Epithelial cell of proximal tubule (primary cell): ENCODE measurements around the gene COA8. TPM values are rescaled to one million over a fixed set of nuclear protein-coding genes. Genes with fewer than 3 reads are reported as not detected.

ENCODE experiments used
- DNase-seq: peaks from one replicate; pipeline ENCODE4 v3.0.0-alpha.2; 2011; ENCODE audit warnings: low read depth
- H3K4me3 ChIP-seq: 2 replicates; pipeline ENCODE4 v1.5.1; 2011; ENCODE audit warnings: low read depth, mild to moderate bottlenecking, low read length
- total RNA-seq: library from RNA; depleted of rRNA; stranded (reverse); fragments of >200 nt; gene quantifications from 2 replicates; pipeline ENCODE4 v1.2.3, GENCODE V29; 2015
- TF ChIP-seq, protein P1 (sequence below): conservative IDR thresholded peaks from 2 replicates; pipeline ENCODE4 v1.5.1; 2012; ENCODE audit warnings: low read depth, mild to moderate bottlenecking, low read length

The COA8 gene
- total RNA-seq, 1 donor from 2014 or later, result 29.0 TPM

- TF ChIP-seq, protein P1, sequence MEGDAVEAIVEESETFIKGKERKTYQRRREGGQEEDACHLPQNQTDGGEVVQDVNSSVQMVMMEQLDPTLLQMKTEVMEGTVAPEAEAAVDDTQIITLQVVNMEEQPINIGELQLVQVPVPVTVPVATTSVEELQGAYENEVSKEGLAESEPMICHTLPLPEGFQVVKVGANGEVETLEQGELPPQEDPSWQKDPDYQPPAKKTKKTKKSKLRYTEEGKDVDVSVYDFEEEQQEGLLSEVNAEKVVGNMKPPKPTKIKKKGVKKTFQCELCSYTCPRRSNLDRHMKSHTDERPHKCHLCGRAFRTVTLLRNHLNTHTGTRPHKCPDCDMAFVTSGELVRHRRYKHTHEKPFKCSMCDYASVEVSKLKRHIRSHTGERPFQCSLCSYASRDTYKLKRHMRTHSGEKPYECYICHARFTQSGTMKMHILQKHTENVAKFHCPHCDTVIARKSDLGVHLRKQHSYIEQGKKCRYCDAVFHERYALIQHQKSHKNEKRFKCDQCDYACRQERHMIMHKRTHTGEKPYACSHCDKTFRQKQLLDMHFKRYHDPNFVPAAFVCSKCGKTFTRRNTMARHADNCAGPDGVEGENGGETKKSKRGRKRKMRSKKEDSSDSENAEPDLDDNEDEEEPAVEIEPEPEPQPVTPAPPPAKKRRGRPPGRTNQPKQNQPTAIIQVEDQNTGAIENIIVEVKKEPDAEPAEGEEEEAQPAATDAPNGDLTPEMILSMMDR, result no peak
- DNase-seq, result peak; percentile 71
- H3K4me3 ChIP-seq, result no peak overlapping the region
These were observed 13.7 kb downstream of the COA8 start for GRCh38 chr14:103576371-103577024.

DNA sequence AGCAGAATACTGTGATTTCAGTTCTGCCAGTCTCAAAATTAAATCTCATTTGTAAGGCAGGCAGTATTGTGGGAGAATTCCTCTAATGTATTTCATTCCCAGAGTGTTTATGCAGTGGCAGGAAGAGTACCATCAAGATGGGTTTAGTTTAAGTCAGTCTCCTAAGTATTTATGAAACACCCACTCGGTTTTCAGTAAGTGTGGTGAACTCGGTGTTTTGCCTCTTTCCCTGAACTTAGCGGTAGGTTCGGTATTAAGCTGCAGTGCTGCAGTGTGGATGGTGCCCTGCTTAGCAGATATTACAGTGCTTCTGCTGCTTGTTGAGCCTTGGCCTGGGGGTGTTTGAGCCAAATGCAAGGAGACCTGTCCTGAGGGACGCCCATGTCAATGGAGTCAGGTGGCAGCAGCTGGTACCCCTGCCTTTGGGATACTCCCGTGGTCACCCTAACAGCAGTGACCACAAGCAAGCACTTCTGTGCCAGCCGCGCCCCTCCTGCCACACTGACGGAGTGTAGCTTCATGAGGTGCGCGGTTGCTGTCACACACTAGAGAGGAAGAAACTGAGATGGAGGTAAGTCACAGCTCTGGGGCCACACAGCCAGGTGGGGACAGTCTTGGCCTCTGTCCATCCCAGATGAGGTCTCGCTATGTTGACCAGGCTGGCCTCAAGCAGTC is 15.8 kb downstream of the COA8 start:
- DNase-seq, result no peak
- no peak overlapping the region for H3K4me3 ChIP-seq
- TF ChIP-seq, protein P1, result no peak

DNA sequence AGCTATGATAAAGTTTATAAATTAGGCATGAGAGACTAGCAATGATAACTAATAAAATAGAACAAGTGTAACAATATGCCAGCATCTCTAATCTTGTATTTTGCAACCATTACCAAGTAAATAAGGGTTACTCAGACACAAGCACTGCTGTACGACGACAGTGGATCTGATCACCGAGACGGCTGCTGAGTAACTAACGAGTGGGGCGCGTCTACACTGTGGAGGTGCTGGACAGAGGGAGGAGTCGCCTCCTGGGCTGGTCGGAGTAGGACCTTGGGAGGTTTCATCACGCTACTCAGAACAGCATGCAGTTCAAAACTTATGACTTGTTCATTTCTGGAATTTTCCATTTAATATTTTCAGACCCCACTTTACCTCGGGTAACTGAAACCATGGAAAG is 18.4 kb downstream of the COA8 start:
- TF ChIP-seq, protein P1, result no peak
- DNase-seq, result no peak
- H3K4me3 ChIP-seq, result no peak overlapping the region

DNA sequence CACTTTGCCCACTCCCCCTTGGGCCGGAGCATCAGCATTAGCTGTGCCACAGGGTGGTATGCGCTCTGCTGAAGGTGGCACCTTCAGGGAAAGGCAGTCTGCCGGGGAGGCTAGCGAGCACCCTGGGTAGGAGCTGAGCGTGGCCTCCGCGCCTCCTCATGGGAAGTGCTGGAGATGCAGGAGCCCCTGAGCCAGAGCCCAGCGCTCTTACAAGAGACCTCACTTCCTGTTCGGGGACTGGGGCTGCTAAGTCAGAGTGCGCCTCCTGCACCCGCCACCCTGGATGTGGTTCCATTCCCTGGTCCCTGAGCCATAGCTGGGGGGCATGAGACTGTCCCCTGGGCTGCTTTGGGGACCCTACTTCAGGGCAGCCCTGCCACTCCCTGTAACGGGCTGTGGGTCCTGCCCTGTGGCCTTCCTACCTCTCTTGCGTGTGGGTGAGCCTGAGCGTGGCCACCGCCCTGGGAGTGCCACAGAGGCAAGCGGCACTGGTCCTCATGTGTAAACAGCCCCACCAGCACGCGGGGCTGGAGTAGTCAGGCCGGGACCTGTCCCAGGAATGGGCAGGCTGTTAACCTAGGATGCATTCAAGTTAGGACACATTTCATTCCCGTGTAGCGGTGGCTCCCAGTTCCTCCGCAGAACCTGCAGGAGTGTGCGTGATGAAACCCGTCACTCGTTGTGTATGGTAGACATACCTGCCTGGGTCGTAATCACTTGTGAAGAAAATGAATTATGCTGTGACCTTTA is 19.4 kb downstream of the COA8 start:
- H3K4me3 ChIP-seq, result no peak overlapping the region
- TF ChIP-seq, protein P1, result no peak
- no peak for DNase-seq

DNA sequence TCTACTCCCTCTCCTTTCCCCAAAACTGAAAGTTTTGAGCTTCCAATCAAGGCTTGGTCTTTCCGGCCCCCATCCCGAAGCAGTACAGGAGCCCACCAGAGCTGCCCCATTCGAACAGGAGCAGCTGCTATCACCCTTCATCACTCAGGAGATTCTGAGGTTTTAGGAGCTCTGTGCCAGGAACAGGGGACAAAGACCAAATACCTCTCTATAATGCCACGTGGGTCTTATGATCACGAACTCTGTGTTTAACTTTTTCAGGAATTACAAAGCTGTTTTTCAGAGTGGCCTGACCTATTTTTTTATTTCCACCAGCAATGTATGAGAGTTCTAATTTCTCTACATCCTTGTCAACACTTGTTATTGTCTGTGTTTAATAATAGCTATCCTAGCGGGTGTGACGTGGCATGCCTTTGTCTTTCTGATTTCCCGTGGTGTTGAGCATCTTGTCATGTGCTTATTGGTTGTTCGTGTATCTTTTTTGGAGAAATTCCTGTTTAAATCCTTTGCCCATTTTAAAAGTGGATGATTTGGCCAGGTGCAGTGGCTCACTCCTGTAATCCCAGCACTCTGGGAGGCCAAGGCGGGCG is 21.7 kb downstream of the COA8 start:
- no peak for DNase-seq
- no peak overlapping the region for H3K4me3 ChIP-seq
- TF ChIP-seq, protein P1, result no peak

DNA sequence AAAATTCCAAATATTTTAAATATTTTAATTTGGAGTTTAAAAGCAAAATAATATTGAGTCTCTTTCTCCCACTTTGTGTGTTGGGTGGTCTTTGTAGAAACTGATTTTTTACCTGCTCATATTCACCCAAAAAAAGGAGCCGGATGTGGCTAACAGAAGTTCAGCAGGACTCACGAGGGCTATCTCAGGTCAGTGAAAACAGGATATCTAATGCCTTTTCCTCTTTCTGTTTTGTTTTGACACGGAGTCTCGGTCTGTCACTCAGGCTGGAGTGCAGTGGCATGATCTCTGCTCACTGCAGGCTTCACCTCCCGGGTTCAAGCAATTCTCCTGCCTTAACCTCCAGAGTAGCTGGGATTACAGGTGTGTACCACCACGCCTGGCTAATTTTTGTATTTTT is 30.8 kb downstream of the COA8 start:
- DNase-seq, result no peak
- H3K4me3 ChIP-seq, result no peak overlapping the region
- TF ChIP-seq, protein P1, result no peak
